GM06990 (cell line): ENCODE measurements around the gene GSDME.

Source experiments
- DNase-seq: peaks from one replicate; pipeline ENCODE4 v3.0.0-alpha.2; 2011; ENCODE audit not compliant: insufficient read length; ENCODE audit errors: extremely low read depth
- H3K27me3 ChIP-seq: replicated peaks from 2 replicates; pipeline ENCODE4 v1.6.0; 2011; ENCODE audit warnings: low read length; ENCODE audit not compliant: control insufficient read depth, insufficient read depth
- H3K36me3 ChIP-seq: 2 replicates; pipeline ENCODE4 v1.5.1; 2011; ENCODE audit warnings: low read length; ENCODE audit not compliant: control insufficient read depth, insufficient read depth
- H3K4me3 ChIP-seq: replicated peaks from 2 replicates; pipeline ENCODE4 v1.5.1; 2011; ENCODE audit warnings: low read depth, mild to moderate bottlenecking, control low read depth, low read length
- TF ChIP-seq, protein P1 (sequence below): IDR thresholded peaks from 2 replicates; pipeline ENCODE4 v1.5.1; 2011; ENCODE audit warnings: low read length, control low read depth, mild to moderate bottlenecking, inconsistent platforms; ENCODE audit not compliant: insufficient read depth, poor library complexity, severe bottlenecking

GSDME gene

GRCh38 chr7:24752073-24752800, 5.0 kb downstream of the GSDME start:
- no peak for DNase-seq
- TF ChIP-seq, protein P1, sequence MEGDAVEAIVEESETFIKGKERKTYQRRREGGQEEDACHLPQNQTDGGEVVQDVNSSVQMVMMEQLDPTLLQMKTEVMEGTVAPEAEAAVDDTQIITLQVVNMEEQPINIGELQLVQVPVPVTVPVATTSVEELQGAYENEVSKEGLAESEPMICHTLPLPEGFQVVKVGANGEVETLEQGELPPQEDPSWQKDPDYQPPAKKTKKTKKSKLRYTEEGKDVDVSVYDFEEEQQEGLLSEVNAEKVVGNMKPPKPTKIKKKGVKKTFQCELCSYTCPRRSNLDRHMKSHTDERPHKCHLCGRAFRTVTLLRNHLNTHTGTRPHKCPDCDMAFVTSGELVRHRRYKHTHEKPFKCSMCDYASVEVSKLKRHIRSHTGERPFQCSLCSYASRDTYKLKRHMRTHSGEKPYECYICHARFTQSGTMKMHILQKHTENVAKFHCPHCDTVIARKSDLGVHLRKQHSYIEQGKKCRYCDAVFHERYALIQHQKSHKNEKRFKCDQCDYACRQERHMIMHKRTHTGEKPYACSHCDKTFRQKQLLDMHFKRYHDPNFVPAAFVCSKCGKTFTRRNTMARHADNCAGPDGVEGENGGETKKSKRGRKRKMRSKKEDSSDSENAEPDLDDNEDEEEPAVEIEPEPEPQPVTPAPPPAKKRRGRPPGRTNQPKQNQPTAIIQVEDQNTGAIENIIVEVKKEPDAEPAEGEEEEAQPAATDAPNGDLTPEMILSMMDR: no peak
- no peaks in the 10 kb centered on the region; the same call in none of the 2 replicates for H3K36me3 ChIP-seq
- no peak overlapping the region for H3K4me3 ChIP-seq
- H3K27me3 ChIP-seq: no peaks in the 10 kb centered on the region

DNA sequence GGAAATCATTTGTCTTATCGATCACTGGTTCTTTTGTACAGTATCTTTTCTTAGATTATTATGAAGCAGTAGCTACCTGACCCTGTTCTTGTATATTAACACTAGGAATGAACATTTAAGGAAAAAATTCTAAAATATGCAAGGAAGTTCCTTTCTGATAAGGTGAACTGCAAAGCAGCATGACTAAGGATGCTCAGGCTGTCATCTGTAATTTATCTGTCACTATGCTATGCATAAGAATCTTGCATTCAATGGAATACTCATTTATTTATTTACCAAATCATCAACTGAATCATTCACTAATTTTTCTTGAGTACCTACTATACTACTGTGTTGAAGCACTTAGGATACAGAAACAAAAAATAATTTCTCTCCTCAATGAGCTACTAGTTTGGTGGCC, 5.8 kb downstream of the GSDME start:
- DNase-seq: no peak
- Histone ChIP-seq H3K27me3 (no peaks in the 10 kb centered on the region), H3K36me3 (peaks cover 3% of the 10 kb centered on the region), H3K4me3 (no peak overlapping the region)
- TF ChIP-seq, protein P1: no peak

DNA sequence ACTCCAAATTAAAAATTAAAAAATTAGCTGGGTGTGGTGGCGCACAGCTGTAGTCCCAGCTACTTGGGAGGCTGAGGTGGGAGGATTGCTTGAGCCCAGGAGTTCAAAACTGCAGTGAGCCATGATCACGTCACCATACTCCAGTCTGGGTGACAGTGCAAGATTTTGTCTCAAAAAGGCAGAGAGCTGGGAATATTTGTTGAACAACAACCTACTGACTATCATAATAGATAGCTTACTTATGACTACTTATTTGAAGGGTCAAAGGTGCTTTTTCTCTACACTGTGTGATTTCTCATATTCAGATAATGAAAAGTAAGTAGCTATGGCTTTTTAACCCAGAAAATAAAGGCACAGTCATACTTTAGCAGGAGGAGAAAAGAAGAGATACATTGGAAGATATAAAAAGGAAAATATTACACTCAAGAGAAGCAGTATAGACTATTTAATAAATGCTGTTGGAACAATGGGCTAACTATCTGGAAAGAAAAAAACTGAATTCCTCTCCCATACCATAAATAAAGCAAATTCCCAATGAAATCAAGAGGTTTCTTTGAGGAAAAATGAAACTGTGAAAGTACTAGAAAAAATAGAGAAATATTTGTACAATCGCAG, 6.7 kb downstream of the GSDME start:
- TF ChIP-seq, protein P1: no peak
- DNase-seq: no peak
- no peak overlapping the region for H3K4me3 ChIP-seq

DNA sequence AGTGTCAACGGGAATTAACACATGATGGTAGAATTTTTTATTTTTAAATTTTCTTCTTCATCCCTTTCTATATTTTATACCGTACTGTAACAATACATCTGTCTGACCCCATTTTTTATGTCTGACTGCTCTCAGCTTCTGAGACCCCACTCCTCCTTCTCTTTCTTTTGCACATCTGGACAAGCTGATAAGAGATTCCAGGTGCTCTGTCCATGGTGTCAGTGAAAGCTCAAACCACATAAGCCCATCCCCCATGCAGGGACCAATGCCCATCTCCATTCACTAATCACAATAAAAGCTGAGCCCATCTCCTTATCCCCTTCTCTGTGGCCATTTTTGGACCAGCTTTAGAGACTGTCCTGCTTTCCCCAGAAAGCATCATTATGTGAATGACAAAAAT, 8.7 kb downstream of the GSDME start:
- no peak for DNase-seq
- Histone ChIP-seq H3K27me3 (no peaks in the 10 kb centered on the region), H3K4me3 (no peak overlapping the region), H3K36me3 (peaks cover 10% of the 10 kb centered on the region)
- TF ChIP-seq, protein P1: no peak

More for the DNA sequence above, 6.7 kb downstream of the GSDME start:
- no peaks in the 10 kb centered on the region for H3K27me3 ChIP-seq
- H3K36me3 ChIP-seq: peaks cover 4% of the 10 kb centered on the region

GRCh38 chr7:24745355-24745754, 11.9 kb downstream of the GSDME start:
- no peak overlapping the region for H3K4me3 ChIP-seq
- DNase-seq: no peak
- H3K27me3 ChIP-seq: no peaks in the 10 kb centered on the region
- TF ChIP-seq, protein P1: no peak
- peaks cover 13% of the 10 kb centered on the region for H3K36me3 ChIP-seq
